WTC11 (cell line): ENCODE data around the gene TYRO3.

Experiments
- CREM ChIP-seq: sonication (generic); formaldehyde crosslinking; IDR thresholded peaks from 2 replicates; pipeline ENCODE4 v1.8.1; 2022; ENCODE audit warnings: mild to moderate bottlenecking, missing genetic modification reagents, moderate library complexity
- SP1 ChIP-seq: sonication (generic); formaldehyde crosslinking; conservative IDR thresholded peaks from 2 replicates; pipeline ENCODE4 v1.8.1; 2022; ENCODE audit warnings: missing genetic modification reagents
- USF2 ChIP-seq: sonication (generic); formaldehyde crosslinking; IDR thresholded peaks from 2 replicates; pipeline ENCODE4 v1.8.1; 2023; ENCODE audit warnings: mild to moderate bottlenecking, missing genetic modification reagents, moderate library complexity
- TF ChIP-seq, protein P1 (sequence below): fragments of 200-600 bp; IDR thresholded peaks from 2 replicates; pipeline ENCODE4 v1.8.0; 2022; ENCODE audit warnings: antibody characterized with exemption

GRCh38 chr15:41621200-41622193 is 62.5 kb downstream of the TYRO3 start:
- TF ChIP-seq CREM (CRISPR knock-in tag), result peak; percentile 54; the same call in 1 of the 2 replicates
- TF ChIP-seq SP1 (CRISPR knock-in tag), result peak; percentile 73
- TF ChIP-seq USF2 (CRISPR knock-in tag), result peak; percentile 96
- TF ChIP-seq, protein P1, sequence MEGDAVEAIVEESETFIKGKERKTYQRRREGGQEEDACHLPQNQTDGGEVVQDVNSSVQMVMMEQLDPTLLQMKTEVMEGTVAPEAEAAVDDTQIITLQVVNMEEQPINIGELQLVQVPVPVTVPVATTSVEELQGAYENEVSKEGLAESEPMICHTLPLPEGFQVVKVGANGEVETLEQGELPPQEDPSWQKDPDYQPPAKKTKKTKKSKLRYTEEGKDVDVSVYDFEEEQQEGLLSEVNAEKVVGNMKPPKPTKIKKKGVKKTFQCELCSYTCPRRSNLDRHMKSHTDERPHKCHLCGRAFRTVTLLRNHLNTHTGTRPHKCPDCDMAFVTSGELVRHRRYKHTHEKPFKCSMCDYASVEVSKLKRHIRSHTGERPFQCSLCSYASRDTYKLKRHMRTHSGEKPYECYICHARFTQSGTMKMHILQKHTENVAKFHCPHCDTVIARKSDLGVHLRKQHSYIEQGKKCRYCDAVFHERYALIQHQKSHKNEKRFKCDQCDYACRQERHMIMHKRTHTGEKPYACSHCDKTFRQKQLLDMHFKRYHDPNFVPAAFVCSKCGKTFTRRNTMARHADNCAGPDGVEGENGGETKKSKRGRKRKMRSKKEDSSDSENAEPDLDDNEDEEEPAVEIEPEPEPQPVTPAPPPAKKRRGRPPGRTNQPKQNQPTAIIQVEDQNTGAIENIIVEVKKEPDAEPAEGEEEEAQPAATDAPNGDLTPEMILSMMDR, result no peak
